Heart left ventricle (tissue), 13 donors: ENCODE data around the gene EME1.

Experiments
- CTCF ChIP-seq, 12 donors: fragments of 200-600 bp; sonication (generic) in 4 of 12; IDR thresholded peaks; one replicate each; pipeline versions ENCODE4 v1.5.0 to v1.8.0; 2018 to 2022; ENCODE audit warnings: antibody characterized with exemption in 12 of 12, mild to moderate bottlenecking in 5 of 12
- POLR2A ChIP-seq, 2 donors: fragments of 450-650 bp; IDR thresholded peaks; one replicate each; pipeline ENCODE4 v1.6.1; 2017; ENCODE audit warnings: antibody characterized with exemption in 2 of 2, mild to moderate bottlenecking in 2 of 2, moderate library complexity in 2 of 2
- donor health status: ischemic (EF 13 %, LVEDD 7.1; RV severe dilation, severe dysfunction).
- donor health status: DM: no; HTN: yes; CAD: no.
- donor health status: DM: no; HTN: no; CAD: no.
- donor health status: ischemic (EF 25% LVEDD 6.9; RV normal size, moderate dysfunction).
- donor health status: ischemic (EF 25% LVEDD 5.7; RV mildly dilated, moderate dysfunction).
- donor health status: ischemic (EF 35%, LVEDD 5.7; RV mildly dilated, moderate dysfunction).
- donor health status: nonischemic (EF 11% LVEDD 7.7; RV severe dilation, severe dysfunction).
- donor health status: DM: yes; HTN: yes; CAD: no.
- donor health status: PGD.
- donor health status: ischemic (EF 29% LVEDD 5.4; RV normal size, mild dysfunction).
- donor health status: nonischemic (EF 23%, LVEDD 6.1; RV moderate dilation, normal function).

GRCh38 chr17:50355336-50355700 is 17.7 kb upstream of the EME1 start:
- TF ChIP-seq CTCF (IDR thresholded peaks at IDR 0.05) (no peak), POLR2A (IDR thresholded peaks at IDR 0.05) (no peak)
